ENCODE measurements around the gene CDH18.
"Not testable (repeated sequence)": the region's sequence is repeated elsewhere in the genome, so short reads cannot be mapped to it uniquely, and the experiment has no call there.

Gene CDH18

DNA sequence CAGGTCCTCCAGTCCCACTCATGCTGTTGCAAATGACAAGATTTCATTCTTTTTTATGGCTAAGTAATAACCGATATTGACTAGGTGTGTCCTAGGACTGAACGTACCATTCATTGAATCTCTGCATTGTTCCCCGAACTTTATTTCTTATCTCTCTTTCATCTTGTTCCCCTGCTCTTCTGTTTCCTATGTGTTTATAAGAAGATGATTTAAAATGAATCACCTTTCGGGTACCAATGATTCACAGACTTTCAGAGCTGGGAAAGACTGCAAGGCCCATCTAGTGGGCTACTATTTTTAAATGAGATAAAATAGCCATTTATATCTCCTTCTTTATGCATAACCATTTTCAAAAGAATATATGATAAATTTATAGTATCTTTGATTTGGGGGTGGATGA lies 133.0 kb downstream of the CDH18 start:
- DNase-seq = no peak

DNA sequence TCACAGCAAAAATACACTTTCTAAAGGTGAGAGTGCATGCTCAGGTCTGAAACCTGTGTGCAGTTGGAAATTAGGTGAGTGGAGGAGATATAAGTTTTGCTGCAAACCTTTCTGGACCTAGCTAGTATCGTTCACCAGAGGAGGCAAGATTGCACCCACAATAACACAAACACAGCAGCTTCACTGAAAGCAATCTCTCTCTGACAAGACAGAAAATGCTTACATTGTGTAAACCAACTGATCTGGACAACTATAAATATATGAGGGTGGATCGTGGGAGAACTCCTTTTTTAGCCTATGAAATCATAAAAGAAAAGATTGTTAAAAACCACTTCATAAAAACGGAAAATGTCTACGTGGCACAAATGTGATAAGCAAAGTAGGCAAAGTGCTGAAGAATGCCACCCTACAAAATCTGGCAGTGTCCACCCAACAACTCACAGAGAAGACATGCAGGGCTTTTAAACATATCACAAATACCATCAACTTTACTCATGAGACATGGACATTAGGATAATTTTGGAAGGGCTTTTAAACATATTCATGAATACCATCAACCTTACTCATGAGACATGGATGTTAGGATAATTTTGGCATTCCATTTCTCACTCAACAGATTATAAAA lies 134.3 kb downstream of the CDH18 start:
- DNase-seq = no peak

DNA sequence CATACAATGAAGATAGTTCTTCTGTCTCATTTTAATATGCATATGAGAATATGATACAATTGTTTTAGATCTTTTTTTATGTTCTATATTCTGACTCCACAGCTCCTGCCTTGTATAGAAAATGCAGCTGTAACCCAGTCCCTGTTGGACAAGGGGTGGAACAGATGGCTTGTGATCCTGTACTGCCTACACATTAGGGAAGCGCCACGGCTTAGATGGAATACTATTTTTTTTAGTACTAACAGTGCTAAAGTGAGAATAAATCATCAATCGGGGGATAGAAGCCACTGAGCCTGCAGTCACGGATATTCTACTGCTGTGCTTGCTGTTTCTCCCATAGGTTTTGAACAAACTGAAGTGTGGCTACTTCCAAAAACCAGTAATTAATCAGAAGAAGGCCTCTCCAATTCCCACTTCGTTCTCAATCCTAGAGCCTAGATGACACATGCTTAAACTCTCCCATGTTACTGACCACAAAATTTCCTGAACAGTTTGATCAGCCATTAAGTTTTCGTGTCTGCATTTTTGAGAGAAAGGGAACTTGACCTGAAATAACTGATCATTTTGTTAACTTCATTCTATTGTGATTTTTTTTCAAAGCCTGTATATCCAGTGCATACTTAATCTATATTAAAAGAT lies 150.3 kb downstream of the CDH18 start:
- DNase-seq = no peak

DNA sequence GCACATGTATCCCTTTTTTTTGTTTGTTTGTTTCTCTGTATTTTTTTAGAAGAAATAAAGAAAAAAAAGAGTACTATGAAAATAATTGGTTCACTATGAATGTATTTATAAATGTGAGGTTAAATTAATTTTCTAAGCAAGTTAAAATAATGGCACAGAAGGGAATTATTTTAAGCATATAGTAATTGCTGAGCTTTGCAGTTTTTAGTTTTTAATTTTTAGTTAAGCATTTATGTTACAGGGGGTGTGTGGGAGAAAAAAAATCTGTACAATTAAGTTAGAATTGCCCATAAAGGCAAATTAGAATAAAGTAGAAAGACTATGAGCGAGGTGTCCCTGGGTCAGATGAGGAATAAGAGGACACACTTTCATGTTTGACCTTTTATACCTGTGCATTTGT lies 152.6 kb downstream of the CDH18 start:
- no peak for DNase-seq

DNA sequence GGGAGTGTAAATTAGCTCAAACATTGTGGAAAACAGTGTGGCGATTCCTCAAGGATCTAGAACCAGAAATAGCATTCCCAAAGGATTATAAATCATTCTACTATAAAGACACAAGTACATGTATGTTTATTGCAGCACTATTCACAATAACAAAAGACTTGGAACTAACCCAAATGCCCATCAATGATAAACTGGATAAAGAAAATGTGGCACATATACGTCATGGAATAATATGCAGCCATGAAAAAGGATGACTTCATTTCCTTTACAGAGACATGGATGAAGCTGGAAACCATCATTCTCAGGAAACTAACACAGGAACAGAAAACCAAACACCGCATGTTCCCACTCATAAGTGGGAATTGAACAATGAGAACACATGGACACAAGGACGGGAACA lies 175.3 kb downstream of the CDH18 start:
- not testable (repeated sequence) for DNase-seq

DNA sequence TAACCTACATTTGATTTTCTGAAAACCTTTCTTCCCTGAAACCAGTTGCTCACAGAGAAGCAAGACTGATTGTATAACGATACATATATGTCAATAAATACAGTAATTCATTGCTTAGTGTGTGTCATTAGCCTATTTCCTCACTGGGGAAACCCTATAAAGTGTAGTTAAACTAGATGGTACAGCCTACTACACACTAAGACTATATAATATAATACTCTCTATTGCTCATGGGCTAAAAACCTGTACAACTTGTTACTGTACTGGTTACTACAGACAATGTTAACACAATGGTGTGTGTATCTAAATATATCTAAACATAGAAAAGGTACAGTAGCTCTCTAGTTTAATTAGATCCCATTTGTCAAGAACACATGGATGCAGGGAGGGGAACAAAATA lies 181.2 kb downstream of the CDH18 start:
- DNase-seq = no peak

DNA sequence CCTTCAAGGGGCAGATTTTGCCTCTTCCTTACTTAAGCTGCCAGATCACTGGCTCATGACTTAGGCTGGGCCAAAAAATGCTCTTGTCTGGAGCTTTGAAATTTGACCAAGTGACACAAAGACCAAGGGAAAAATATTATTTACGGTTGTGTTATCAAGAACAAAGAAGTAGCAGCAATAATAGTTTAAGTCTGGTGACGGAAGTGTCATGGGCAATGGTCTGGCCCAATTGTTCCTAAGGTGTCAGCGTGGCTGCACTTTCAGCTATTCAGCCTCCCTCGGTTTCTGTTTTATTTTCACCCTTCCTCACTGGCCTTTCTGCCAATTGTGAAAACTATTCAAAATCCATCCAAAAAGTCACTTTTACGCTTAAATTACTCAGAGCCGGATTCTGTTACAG lies 185.3 kb downstream of the CDH18 start:
- no peak for DNase-seq

DNA sequence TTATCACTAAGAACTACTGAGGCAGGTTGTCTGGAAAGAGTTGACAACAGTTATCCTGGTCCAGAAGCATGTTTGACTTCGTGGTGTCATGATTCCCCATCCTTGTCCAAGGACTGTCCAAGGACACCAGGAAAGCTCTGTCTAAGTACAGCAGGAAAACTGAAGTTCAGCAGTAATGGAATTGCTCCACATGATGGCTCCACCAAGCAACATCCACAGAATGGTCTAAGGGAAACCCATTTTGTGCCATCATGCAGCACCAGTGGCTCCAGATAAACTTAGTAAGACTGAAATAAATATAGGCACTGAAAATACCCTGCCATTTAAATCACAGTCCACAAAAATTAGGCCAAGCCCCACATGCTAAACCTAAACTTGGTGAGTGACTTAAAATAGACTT lies 192.8 kb downstream of the CDH18 start:
- DNase-seq = no peak

DNA sequence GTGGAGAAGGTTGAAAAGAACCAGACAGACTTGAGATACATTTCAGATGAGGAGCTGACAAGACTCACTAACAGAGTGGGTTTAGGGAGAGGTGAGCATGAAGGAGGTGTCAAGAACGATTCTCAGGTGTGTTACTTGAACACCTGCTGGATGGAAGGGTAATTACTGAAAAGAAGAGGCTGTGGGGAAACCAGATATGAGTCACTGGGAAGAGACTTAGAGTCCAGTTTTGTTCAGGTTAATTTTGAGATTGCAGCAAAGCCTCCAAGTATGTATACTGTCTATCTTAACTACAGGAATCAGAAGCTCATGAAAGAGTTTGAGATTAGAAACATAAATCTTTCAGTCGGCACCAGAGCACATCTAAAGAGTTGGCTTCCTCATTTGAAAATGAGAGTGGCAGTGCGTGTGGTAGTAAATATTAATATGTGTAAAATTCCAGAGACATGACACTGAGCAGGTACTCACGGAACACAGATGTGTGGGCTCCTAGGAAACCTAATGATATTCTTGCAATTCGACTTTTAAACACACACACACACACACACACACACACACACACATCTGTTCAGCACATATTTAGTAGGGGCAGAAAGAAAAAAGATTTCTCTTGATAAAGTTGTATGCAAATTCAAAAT lies 197.1 kb downstream of the CDH18 start:
- no peak for DNase-seq

DNA sequence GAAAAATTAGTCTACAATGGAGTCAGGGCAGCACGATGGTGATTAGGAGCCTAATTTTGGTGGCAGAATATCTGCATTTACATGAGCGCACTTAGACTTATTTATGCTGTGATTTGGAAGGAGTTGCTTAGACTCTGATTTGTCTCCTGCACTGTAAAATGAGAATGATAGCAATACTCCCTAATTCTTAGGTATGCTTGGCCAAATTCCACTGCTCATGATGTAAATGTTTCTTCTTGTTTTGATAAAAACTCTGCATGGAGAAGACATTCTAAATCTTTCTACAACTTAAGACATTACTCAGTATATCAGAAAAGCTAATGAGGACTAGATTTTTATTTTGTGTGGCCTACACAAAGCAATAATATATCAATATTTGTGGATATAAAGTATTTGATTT lies 205.4 kb downstream of the CDH18 start:
- DNase-seq = no peak

DNA sequence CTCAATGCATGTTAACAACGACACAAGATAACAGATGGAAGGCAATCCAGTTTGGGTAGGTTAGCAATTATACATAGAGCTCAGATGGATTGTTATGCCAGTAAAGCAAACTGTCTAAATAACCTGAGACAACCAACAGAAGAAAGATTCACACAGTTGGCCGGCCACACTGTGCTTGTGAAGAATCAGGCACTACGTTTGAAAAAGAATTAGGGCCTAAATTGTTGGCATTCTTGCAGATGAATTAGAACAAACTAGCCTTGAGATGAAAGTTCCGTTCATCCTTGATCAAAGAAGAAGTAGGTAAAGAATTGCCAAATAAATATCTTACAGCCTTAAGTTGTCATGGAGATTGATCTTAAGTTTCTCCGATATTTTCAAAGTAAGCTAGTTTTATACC lies 210.6 kb downstream of the CDH18 start:
- DNase-seq = no peak

DNA sequence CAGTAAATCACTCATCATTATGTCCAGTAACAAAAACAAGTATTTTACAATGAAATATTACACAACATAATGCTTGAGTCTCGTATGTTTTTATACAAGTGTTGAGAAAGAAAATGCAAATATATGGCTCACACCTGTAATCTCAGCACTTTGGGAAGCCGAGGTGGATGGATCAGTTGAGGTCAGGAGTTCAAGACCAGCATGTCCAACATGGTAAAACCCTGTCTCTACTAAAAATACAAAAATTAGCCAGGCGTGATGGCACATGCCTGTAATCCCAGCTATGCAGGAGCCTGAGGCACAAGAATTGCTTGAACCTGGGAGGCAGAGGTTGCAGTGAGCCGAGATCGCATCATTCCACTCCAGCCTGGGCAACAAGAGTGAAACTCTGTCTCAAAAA lies 211.1 kb downstream of the CDH18 start:
- not testable (repeated sequence) for DNase-seq

DNA sequence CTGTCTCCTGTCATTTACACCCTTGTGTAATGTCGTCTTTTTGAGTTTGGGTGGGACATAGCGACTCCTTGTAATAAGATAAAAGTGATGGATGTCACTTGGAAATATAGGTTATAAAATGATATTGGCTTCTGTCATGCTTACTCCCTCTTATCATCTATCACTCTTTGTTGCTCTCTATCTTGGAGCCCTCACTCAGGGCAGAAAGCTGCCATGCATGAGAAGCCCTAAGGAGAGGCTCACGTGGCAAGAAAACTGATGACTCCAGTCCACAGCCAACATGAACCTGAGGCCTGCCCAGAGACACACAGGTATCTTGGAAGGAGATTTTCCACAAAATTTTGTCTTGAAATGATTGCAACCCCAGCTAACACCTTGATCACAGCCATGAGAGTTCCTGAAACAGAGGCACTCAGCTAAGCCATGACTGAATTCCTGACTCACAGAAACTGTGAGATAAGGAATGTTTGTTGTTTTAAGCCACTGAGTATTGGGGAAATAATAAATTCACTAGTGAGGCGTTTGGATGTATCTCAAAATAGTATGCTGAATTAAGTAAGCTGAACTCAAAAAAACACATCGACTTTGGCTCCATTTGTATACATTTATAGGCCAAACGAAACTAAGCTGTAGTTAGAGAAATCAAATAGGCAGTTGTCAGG lies 216.7 kb downstream of the CDH18 start:
- no peak for DNase-seq

DNA sequence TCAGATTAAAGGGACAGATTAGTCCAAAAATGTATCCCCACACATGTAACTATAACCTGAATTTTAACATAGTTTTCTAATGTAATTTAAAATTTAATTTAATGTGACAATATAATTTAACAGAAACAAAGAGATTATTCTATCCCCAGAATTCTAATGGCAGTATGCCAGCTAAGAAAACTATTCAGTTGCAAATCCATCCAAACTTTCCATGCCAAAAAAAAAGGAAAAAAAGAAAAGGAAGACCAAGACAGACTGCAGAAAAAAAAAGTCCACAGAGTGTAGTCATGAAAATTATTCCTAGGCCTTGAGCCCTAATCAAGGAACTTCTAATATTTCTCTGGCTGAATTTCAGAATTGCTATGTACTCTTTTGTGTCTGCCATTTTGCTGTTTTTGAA lies 217.6 kb downstream of the CDH18 start:
- no peak for DNase-seq

DNA sequence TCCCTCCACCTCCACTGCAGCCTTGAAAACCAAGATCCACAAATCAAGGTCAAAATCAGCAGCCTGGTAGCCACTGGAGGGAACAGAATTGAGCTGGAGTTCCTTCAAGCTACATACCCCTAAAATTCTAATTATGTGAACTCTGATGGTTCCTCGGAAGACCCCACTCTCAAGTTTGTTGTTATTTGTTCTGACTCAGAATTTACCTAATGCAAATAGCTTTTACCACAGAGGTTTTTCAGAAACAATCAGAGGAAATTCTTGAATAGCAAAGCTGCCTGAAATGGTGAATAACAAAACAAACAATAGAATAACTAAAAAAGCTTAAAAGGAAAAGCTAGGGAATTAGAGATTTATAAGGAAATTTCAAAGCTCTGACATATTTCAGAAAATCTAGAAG lies 220.0 kb downstream of the CDH18 start:
- DNase-seq = no peak

DNA sequence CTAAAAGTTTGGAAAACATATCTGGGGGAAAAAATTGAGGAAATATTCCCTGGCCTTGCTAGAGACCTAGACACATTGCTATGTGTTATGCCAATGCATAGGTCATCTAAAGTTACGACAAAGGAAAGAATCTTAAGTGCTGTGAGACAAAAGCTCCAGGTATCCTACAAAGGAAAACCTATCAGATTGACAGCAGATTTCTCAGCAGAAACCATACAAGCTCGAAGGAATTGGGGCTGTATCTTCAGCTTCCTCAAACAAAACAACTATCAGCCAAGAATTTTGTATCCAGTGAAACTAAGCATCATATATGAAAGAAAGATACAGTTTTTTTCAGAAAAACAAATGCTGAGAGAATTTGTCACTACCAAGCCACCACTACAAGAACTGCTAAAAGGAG lies 234.4 kb downstream of the CDH18 start:
- no peak for DNase-seq

DNA sequence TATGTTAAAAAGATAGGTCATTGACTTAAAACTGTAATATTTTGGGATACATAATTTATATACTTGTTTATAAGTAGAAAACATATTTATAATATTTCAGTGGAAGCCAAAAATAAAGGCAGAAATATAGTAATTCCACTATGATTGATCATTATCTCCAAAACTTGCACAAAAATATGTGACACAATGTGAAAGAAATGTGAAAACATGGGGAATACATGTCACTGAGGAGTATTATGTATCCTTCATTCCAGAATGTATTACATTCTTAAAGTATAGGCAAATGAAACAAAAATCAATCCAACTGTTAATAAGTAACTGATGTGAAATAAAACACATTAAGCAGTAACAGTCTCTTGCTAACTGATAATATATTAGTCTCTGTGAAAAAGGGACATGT lies 236.7 kb downstream of the CDH18 start:
- no peak for DNase-seq

DNA sequence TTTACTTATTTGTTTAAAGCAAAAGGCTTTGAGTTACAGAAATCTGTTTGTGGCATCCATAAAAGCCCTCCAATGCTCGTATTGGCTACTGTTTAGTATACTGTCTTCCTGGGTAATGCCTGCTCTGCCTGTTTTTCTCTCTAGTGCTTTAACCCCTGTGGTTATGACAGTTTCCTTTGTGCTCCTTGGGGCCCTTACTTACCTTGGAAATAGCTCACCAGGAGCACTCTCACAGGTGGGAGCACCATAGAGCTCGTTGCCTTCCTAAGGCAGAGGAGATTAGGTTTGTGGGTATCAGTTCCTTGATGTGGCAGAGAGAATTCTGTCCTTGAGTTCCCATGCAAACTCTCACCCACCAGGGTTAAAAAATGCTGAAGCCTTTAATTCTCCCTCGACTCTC lies 242.8 kb downstream of the CDH18 start:
- DNase-seq = no peak

DNA sequence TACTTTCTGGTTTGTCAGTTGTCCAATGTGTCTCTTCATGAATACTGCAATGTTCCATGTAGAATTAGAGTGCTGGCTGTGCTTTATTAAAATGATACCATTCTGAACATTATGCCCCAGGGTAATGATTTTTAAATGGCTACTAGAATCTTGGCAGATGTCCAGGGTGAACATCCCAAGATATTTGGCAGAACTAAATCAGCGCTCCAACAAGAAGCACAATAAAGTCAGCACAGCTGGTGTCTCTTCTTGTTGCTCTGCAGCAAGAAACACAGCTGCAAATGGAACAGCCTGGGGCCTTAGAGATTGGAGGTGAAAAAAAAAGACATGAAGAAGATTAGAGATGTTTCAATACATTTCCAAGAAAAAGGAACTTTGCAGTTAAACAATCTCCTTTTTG lies 248.3 kb downstream of the CDH18 start:
- DNase-seq = no peak

DNA sequence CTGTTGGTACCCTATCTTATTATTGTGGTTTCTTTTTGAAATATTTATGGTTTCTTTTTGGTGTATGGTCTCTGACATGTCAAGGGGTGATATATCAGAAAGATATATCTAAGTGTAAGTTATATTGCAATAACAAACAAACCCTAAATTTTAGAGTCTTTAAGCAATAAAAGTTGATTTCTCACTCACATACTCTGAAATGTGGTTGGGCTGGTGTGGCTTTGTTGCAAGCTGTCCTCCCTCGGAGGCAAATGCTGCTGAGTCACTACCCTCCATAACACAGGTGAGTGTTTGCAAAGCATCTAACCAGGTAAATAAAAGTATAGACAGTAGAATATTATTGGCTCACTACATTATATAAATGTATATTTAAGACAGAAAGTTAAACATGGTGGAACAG lies 253.2 kb downstream of the CDH18 start:
- DNase-seq = no peak

DNA sequence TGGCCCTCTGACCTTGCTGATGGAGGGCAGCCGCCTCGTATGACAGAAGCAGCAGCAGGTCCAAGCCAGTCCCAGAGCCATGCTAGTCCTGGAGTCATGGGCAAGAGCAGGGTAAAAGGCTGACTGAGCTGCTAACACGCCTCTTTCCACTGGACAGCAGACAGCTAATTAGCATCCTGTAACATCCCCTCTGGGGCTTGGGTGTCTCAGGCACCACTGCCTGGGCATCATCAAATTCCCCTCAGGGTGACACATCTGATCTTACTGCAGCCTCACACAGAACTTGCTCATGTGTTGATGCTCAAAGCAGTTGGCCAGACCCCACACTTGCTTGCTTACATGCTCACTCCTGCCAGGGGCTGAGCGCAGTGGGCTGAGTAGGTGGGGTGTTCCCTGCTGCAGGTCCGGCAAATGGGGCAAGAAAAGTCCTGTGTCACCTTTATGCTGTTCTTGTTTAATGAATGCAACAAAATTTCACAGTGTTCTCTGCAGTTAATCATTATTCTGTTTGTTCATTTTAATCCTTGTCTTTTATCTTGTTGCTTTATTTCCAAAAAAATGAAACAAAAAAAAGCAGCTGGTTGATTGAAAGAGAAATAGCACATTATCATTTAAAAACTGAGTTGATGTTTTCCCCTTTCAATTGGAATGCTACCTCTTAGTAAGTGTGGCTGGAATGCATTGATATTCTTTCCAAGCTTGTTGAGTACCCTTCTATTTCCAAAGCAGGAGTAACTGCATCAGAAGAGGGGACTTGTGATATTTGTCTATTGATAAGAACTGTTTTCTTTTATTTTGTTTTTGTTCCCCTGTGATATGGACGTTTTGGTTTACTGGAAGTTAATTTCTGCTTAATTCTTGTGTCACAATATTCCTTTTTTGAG lies 254.1 kb downstream of the CDH18 start:
- DNase-seq = no peak

DNA sequence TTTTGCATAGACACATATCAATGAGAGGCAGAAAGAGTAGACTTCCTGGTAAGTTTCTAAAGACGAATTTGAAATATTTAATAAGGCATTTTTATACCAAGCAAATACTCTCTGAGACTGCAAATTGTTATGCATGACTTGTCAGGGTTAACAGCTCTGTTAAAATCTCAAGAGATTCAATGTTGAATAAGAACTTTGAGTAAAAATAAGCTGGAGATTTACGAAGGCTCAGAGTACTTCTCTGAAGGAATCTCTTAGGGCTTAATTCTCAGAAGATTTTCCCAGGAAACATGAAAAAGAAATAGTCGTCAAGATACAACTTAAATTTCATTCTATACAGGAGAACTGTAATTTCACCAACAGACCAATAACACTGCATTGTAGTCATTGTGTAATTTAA lies 259.4 kb downstream of the CDH18 start:
- DNase-seq = no peak

DNA sequence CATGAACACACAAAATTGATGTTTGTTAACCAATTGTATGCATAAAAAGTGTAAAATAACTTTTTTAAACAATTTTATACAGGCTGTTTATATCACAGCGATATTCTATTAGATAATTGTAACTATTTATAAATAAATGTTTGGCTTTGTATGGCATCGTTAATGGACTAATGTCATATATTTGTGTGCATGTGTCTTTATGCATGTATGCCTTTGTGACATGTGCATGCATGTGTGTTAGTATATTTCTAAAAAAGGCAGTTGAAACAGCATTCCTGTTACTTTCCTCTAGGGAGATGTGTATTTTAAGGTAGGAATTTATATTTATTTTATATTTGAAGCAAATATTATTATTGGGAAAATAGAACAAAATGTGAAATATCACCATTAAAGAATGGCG lies 268.9 kb downstream of the CDH18 start:
- no peak for DNase-seq
